Measurements from ENCODE around the gene VSTM5. TPM values are rescaled to one million over a fixed set of nuclear protein-coding genes. Genes with fewer than 3 reads are reported as not detected.

Gene VSTM5
- total and polyA plus RNA-seq, 12 donors, result 0.07 to 0.55 (median 0.16) TPM; not detected in 5

DNA sequence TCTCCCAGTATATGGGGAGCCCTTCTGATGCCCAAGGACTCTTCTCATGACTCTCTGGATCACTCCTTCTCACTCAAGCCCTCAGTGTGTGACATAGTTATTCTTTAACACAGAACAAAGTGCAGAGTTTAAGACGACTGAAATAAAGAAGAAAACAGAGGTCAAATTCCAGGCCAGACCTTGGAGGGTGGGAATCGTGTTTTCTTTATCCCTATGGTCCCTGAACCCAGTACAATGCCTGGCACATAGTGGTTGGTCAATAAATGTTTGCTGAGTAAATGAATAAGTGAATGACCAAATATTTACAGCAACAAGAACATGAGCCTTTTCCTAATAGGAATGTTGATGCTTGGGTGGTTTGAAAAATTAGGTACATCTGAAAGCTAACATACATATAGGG, 28.8 kb downstream of the VSTM5 start:
- Histone ChIP-seq H3K36me3 (replicated peaks in 1 of 2) (no peaks in the 10 kb centered on the region), H3K27ac (no peak overlapping the region), H3K4me1 (replicated peaks in 1 of 2) (no peaks in the 10 kb centered on the region), H3K27me3 (no peaks in the 10 kb centered on the region), H3K9me3 (replicated peaks in 1 of 3) (no peaks in the 10 kb centered on the region), H3K4me3 (no peak overlapping the region)
- intact Hi-C loops (cut with DNase I), result no loop called here
- no peak for DNase-seq
- TF ChIP-seq, protein P1, sequence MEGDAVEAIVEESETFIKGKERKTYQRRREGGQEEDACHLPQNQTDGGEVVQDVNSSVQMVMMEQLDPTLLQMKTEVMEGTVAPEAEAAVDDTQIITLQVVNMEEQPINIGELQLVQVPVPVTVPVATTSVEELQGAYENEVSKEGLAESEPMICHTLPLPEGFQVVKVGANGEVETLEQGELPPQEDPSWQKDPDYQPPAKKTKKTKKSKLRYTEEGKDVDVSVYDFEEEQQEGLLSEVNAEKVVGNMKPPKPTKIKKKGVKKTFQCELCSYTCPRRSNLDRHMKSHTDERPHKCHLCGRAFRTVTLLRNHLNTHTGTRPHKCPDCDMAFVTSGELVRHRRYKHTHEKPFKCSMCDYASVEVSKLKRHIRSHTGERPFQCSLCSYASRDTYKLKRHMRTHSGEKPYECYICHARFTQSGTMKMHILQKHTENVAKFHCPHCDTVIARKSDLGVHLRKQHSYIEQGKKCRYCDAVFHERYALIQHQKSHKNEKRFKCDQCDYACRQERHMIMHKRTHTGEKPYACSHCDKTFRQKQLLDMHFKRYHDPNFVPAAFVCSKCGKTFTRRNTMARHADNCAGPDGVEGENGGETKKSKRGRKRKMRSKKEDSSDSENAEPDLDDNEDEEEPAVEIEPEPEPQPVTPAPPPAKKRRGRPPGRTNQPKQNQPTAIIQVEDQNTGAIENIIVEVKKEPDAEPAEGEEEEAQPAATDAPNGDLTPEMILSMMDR (IDR thresholded peaks at IDR 0.05), result no peak
- no peak for TF ChIP-seq POLR2A (IDR thresholded peaks at IDR 0.05)
- WGBS, 4 donors, result 39 to 48% (median 44%) methylated on average over 2 of the region's 2 CpGs

DNA sequence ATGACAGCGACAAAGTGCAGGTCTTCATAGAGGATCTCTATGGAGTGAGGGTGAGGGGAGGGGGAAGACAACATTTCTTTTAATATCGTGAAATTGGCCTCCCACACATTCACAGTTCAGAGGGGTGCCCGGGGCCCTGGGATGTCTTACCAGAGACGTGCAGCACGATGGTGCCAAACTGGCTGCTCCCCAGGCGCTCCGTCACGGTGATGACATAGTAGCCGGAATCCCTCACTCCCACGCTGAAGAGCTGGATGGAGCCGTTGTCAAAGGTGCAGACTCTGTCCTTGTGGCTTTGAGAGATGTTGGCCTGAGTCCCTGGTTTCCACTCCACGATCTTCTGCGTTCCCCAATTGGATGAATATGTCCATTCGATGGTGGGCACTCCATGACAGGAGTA, 29.6 kb downstream of the VSTM5 start:
- no peak for DNase-seq
- intact Hi-C loops (cut with DNase I), result no loop called here
- Histone ChIP-seq H3K4me1 (replicated peaks in 1 of 2) (no peaks in the 10 kb centered on the region), H3K36me3 (replicated peaks in 1 of 2) (peaks cover 0 to 1% of the 10 kb centered on the region in 2 donors), H3K27ac (no peak overlapping the region), H3K9me3 (replicated peaks in 1 of 3) (no peaks in the 10 kb centered on the region), H3K4me3 (no peak overlapping the region), H3K27me3 (no peaks in the 10 kb centered on the region)
- no peak for TF ChIP-seq POLR2A (IDR thresholded peaks at IDR 0.05)
- TF ChIP-seq, protein P1 (IDR thresholded peaks at IDR 0.05), result no peak
- WGBS, 4 donors, result 89 to 95% (median 93%) methylated on average over 5 to 14 of the region's 14 CpGs

DNA sequence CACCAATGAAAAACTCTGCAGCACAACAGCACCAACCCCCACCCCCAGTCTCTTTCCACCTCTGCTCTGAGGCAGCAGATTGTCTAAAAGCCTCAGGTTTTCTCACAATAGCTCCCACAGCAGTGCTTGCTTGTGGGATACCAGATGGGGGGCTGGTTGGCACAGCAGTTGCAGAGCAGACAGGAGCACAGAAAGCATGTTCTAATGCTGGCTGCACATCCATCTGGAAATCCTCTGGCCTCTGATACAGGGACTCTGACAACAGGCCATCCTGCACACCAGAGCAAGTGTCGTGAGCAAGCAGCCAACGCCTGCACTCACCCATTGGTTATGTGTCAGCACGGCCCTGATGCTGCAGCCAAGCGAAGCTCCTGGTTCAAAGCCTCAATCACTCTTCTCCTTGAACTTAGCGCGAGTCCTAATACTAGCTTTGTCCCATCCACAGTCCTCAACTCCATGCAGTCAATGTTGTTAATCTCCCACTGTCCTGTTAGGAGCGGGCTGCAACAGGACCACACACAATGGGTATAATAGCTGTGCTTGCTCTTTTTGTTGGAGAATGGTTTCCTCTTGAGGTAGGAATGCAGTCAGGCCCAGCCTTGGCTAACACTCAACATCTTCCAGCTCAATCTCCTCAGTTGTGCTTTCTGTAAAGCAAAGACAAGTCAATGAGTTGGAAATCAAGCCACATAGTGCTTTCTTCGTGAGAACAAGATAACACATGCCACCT, 30.3 kb downstream of the VSTM5 start:
- Histone ChIP-seq H3K36me3 (replicated peaks in 1 of 2) (peaks cover 0 to 7% of the 10 kb centered on the region in 2 donors), H3K4me1 (replicated peaks in 1 of 2) (no peaks in the 10 kb centered on the region), H3K9me3 (replicated peaks in 1 of 3) (no peaks in the 10 kb centered on the region), H3K27ac (no peak overlapping the region), H3K4me3 (no peak overlapping the region), H3K27me3 (no peaks in the 10 kb centered on the region)
- TF ChIP-seq, protein P1 (IDR thresholded peaks at IDR 0.05), result no peak
- no peak for TF ChIP-seq POLR2A (IDR thresholded peaks at IDR 0.05)
- intact Hi-C loops (cut with DNase I), result no loop called here
- DNase-seq, result no peak
- 81 to 92% (median 87%) methylated on average over 8 of the region's 8 CpGs for WGBS, 4 donors

DNA sequence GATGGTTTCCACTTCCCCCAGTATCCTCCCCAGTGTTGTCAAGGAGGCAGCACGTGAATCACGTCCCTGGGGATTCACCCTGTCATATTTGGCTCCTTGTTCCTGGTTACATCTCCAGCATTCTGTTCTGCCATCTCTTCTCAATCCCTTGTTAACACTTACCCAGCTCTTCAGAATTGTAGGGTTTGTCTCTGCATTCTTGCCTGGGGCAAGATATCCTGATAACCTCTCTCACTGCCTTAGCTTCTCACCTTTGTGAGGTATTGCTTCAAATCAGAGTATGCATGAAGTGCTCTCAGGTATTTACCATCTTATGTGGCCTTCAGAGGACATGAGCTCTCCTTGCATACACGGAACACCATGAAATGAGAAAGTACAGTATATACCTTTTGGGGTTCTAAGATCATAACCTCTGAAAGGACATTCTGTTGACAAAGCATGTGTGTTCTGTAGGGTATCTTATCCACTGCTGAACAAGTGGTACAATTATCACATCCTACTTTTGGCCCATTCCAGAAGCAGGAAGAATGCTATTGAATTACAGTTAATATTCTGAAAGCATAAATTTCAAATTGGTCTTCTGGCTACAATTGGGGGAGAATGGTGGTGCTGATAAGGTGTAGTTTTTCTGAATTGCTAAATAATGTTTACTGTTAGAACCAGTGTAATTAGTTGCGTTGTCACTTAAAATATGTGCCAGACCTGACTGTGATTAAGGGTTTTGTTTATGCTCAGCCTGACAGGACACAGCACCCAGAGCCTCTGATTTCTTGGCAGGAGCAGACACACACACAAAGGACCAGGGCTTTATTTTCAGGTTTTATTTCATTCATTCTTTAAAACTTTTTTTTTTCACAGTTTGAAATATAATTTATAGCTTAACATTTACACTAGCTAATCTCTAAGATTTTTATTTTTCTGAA, 32.7 kb downstream of the VSTM5 start:
- H3K4me3 ChIP-seq, result no peak overlapping the region
- WGBS, 4 donors, result 72 to 85% (median 77%) methylated on average over 4 of the region's 4 CpGs
- no peaks in the 10 kb centered on the region for H3K9me3 ChIP-seq (replicated peaks in 1 of 3)
- no peak for TF ChIP-seq POLR2A (IDR thresholded peaks at IDR 0.05)
- TF ChIP-seq, protein P1 (IDR thresholded peaks at IDR 0.05), result no peak
- H3K27ac ChIP-seq, result no peak overlapping the region
- intact Hi-C loops (cut with DNase I), result no loop called here
- H3K36me3 ChIP-seq (replicated peaks in 1 of 2), result peaks cover 0 to 15% of the 10 kb centered on the region in 2 donors
- no peaks in the 10 kb centered on the region for H3K4me1 ChIP-seq (replicated peaks in 1 of 2)
- H3K27me3 ChIP-seq, result no peaks in the 10 kb centered on the region
- no peak for DNase-seq

Data from adrenal gland (tissue), 12 donors.